ENCODE measurements around the gene RESP18.

DNA sequence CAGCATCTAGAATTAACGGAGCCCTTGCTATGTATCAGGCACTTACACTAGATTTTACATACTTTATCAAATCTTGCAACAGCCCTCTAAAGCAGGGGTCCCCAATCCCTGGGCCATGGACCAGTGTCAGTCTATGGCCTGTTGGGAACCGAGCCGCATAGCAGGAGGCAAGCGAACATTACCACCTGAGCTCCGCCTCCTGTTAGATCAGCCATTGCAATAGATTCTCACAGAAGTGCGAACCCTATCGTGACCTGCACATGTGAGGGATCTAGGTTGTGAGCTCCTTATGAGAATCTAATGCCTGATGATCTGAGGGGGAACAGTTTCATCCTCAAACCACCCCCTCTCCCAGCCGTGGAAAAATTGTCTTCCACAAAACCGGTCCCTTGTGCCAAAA lies 39.9 kb downstream of the RESP18 start:
- no peak for TF ChIP-seq POLR2A (IDR thresholded peaks at IDR 0.05)
- TF ChIP-seq, protein P1, sequence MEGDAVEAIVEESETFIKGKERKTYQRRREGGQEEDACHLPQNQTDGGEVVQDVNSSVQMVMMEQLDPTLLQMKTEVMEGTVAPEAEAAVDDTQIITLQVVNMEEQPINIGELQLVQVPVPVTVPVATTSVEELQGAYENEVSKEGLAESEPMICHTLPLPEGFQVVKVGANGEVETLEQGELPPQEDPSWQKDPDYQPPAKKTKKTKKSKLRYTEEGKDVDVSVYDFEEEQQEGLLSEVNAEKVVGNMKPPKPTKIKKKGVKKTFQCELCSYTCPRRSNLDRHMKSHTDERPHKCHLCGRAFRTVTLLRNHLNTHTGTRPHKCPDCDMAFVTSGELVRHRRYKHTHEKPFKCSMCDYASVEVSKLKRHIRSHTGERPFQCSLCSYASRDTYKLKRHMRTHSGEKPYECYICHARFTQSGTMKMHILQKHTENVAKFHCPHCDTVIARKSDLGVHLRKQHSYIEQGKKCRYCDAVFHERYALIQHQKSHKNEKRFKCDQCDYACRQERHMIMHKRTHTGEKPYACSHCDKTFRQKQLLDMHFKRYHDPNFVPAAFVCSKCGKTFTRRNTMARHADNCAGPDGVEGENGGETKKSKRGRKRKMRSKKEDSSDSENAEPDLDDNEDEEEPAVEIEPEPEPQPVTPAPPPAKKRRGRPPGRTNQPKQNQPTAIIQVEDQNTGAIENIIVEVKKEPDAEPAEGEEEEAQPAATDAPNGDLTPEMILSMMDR (IDR thresholded peaks at IDR 0.05), result no peak
